Right lobe of liver (tissue), 6 donors: ENCODE measurements around the gene BPIFB6. TPM values are rescaled to one million over a fixed set of nuclear protein-coding genes. Genes with fewer than 3 reads are reported as not detected.

Experiments
- ATAC-seq, 4 donors: fragments of 200-7000 bp; cut with Tn5 transposase; one replicate each; pipeline ENCODE4 v1.9.1; 2020; ENCODE audit warnings: mild to moderate bottlenecking in 4 of 4, moderate library complexity in 4 of 4
- DNase-seq, 3 donors: peaks; one replicate each; pipeline ENCODE4 v3.0.0-alpha.2; 2020
- H3K27ac ChIP-seq, 3 donors: fragments of 200-600 bp; one replicate each; pipeline ENCODE4 v1.8.0; 2022
- H3K27me3 ChIP-seq, 2 donors: fragments of 200-600 bp; one replicate each; pipeline ENCODE4 v1.8.0; 2022
- H3K36me3 ChIP-seq, 4 donors: fragments of 200-600 bp; sonication (generic) in 1 of 4; one replicate each; pipeline versions ENCODE4 v1.5.1 to v1.8.0; 2017 to 2022; ENCODE audit warnings: control low read depth in 1 of 4
- H3K4me1 ChIP-seq, 4 donors: fragments of 200-600 bp; sonication (generic) in 1 of 4; one replicate each; pipeline versions ENCODE4 v1.5.1 to v1.8.0; 2017 to 2022; ENCODE audit warnings: control low read depth in 1 of 4
- H3K4me3 ChIP-seq, 3 donors: fragments of 200-600 bp; one replicate each; pipeline ENCODE4 v1.8.0; 2022
- H3K9me3 ChIP-seq, 4 donors: fragments of 200-600 bp; sonication (generic) in 1 of 4; one replicate each; pipeline versions ENCODE4 v1.5.1 to v1.8.0; 2017 to 2022; ENCODE audit warnings: control low read depth in 1 of 4
- CTCF ChIP-seq, 4 donors: fragments of 200-600 bp in 3 of 4; fragments of 450-650 bp in 1 of 4; IDR thresholded peaks; one replicate each; pipeline versions ENCODE4 v1.5.1 to v1.8.0; 2016 to 2022; ENCODE audit warnings: antibody characterized with exemption in 4 of 4, mild to moderate bottlenecking in 2 of 4
- POLR2A ChIP-seq: fragments of 450-650 bp; IDR thresholded peaks from one replicate; pipeline ENCODE4 v1.6.1; 2017; ENCODE audit warnings: antibody characterized with exemption, mild to moderate bottlenecking
- WGBS: methylation state at CpG from one replicate; pipeline ENCODE4 v1.1.6; 2018; ENCODE audit warnings: low coverage, low lambda C conversion rate; ENCODE audit not compliant: insufficient coverage; ENCODE audit errors: missing lambda C conversion rate; 5-methylcytosine and 5-hydroxymethylcytosine counted together
- intact Hi-C, 2 donors: fragments of 100-400 bp; cut with DNase I; formaldehyde crosslinking; loops; one replicate each; pipeline versions ENCODE4 v1.11.2 to v1.14.1; 2022
- total RNA-seq, 6 experiments: library from RNA; depleted of rRNA in 2 of 6; stranded (reverse); fragments of >200 nt in 2 of 6; fragmentation: NEBNext Ultra II Directional in 3 of 6; extraction: Animal tissue kit (Norgen Biotek cat#: 25700) in 3 of 6; gene quantifications; one replicate each; pipeline versions ENCODE4 v1.1.0 to v1.2.4, GENCODE V29; 2016 to 2023
- donor health status: DM: no; HTN: yes; CAD: no.
- donor health status: DM: no; HTN: no; CAD: no.
- donor health status: DM: no; HTN: no; CAD: no.
- donor health status: DM: no; HTN: yes; CAD: no.
- donor health status: DM: no; HTN: yes; CAD: no.

Gene BPIFB6
- total RNA-seq, 6 experiments from 2014 or later = not detected

- no peaks in the 10 kb centered on the region for H3K9me3 ChIP-seq
- no peak overlapping the region for H3K4me3 ChIP-seq
- ATAC-seq = no peak
- no peak overlapping the region for H3K27ac ChIP-seq
- intact Hi-C loops = no loop called here
- H3K4me1 ChIP-seq = no peaks in the 10 kb centered on the region
- H3K27me3 ChIP-seq = no peaks in the 10 kb centered on the region
- 54% methylated on average over 2 of the region's 5 CpGs for WGBS
- DNase-seq = peak in 1 of 3 donors; percentile 10
- no peak for TF ChIP-seq CTCF (IDR thresholded peaks at IDR 0.05)
- TF ChIP-seq POLR2A = no peak
- no peaks in the 10 kb centered on the region for H3K36me3 ChIP-seq
Observed at GRCh38 chr20:33033381-33033780, 1.9 kb downstream of the BPIFB6 start.

- Histone ChIP-seq H3K36me3 (no peaks in the 10 kb centered on the region), H3K27ac (no peak overlapping the region), H3K9me3 (no peaks in the 10 kb centered on the region), H3K4me3 (no peak overlapping the region), H3K4me1 (no peaks in the 10 kb centered on the region), H3K27me3 (no peaks in the 10 kb centered on the region)
- intact Hi-C loops = no loop called here
- DNase-seq = peak in 1 of 3 donors; percentile 13
- 63% methylated on average over 2 of the region's 5 CpGs for WGBS
- TF ChIP-seq POLR2A (no peak), CTCF (IDR thresholded peaks at IDR 0.05) (no peak)
- no peak for ATAC-seq
Observed at GRCh38 chr20:33034115-33034514, 2.7 kb downstream of the BPIFB6 start.

- 33% methylated on average over 1 of the region's 6 CpGs for WGBS
- Histone ChIP-seq H3K9me3 (no peaks in the 10 kb centered on the region), H3K27ac (no peak overlapping the region), H3K4me1 (no peaks in the 10 kb centered on the region), H3K4me3 (no peak overlapping the region), H3K27me3 (no peaks in the 10 kb centered on the region), H3K36me3 (no peaks in the 10 kb centered on the region)
- no peak for ATAC-seq
- peak in 1 of 3 donors; percentile 11 for DNase-seq
- intact Hi-C loops = no loop called here
- no peak for TF ChIP-seq CTCF (IDR thresholded peaks at IDR 0.05)
- no peak for TF ChIP-seq POLR2A
Observed at GRCh38 chr20:33034901-33035492, 3.5 kb downstream of the BPIFB6 start.

GRCh38 chr20:33037456-33037855 is 6.0 kb downstream of the BPIFB6 start:
- Histone ChIP-seq H3K4me1 (no peaks in the 10 kb centered on the region), H3K36me3 (no peaks in the 10 kb centered on the region), H3K4me3 (no peak overlapping the region), H3K27me3 (no peaks in the 10 kb centered on the region), H3K9me3 (no peaks in the 10 kb centered on the region), H3K27ac (no peak overlapping the region)
- peak in 1 of 3 donors; percentile 9 for DNase-seq
- WGBS = 47% methylated on average over 2 of the region's 5 CpGs
- TF ChIP-seq POLR2A = no peak
- TF ChIP-seq CTCF (IDR thresholded peaks at IDR 0.05) = no peak
- intact Hi-C loops = no loop called here
- no peak for ATAC-seq

- 66% methylated on average over 4 of the region's 4 CpGs for WGBS
- Histone ChIP-seq H3K4me3 (no peak overlapping the region), H3K27me3 (no peaks in the 10 kb centered on the region), H3K4me1 (no peaks in the 10 kb centered on the region), H3K27ac (no peak overlapping the region), H3K9me3 (no peaks in the 10 kb centered on the region), H3K36me3 (no peaks in the 10 kb centered on the region)
- intact Hi-C loops = no loop called here
- ATAC-seq = no peak
- no peak for DNase-seq
- no peak for TF ChIP-seq CTCF (IDR thresholded peaks at IDR 0.05)
- TF ChIP-seq POLR2A = no peak
Observed at GRCh38 chr20:33038243-33038642, 6.8 kb downstream of the BPIFB6 start.
